WI38 (cell line): Measurements from ENCODE around the gene FHL5.

ENCODE experiments used
- H3K4me3 ChIP-seq: 2 replicates; pipeline ENCODE4 v1.5.1; 2011; ENCODE audit warnings: low read depth, mild to moderate bottlenecking, control low read depth, low read length
- CTCF ChIP-seq: IDR thresholded peaks from 2 replicates; pipeline ENCODE4 v1.5.1; 2012; ENCODE audit warnings: low read depth, mild to moderate bottlenecking, control low read depth, low read length

The FHL5 gene

GRCh38 chr6:96657344-96657743 is 94.4 kb downstream of the FHL5 start:
- no peak for TF ChIP-seq CTCF
- no peak overlapping the region for H3K4me3 ChIP-seq

DNA sequence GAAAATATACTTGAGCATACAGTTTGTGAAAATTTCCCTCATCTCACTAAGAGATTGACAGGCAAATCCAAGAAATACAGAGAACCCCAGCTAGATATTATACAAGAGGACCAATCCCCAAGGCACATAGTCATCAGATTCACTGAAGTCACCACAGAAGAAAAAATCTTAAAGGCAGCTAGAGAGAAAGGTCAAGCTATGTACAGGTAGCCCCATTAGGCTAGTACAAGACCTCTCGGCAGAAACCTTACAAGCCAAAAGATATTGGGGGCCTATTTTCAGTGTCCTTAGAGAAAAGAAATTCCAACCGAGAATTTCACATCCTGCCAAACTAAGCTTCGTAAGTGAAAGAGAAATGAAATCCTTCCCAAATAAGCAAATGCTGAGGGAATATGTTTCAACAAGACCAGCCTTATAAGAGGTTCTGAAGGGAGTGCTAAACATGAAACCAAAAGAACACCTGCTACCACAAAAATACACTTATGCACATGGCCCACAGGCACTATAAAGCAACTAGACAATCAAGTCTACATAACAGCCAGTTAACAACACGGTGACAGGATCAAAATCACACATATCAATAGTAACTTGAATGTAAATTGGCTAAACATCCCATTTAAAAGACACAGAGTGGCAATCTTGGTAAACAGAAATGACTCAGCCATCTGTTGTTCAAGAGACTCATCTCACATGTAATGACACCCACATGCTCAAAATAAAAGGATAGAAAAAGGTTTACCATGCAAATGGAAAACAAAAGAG is 96.3 kb downstream of the FHL5 start:
- TF ChIP-seq CTCF, result no peak
- no peak overlapping the region for H3K4me3 ChIP-seq
